ENCODE measurements around the gene CAPN11. TPM values are rescaled to one million over a fixed set of nuclear protein-coding genes. Genes with fewer than 3 reads are reported as not detected.

Gene CAPN11
- total RNA-seq, 2 donors from 2014 or later = 2.0 TPM; not detected in 1

- no peak for DNase-seq
- no peak overlapping the region for H3K27ac ChIP-seq
- H3K4me1 ChIP-seq = no peaks in the 10 kb centered on the region
- H3K9me3 ChIP-seq = no peaks in the 10 kb centered on the region
- H3K27me3 ChIP-seq = no peaks in the 10 kb centered on the region
- intact Hi-C loops (cut with DNase I) = no loop called here
- H3K36me3 ChIP-seq = no peaks in the 10 kb centered on the region
- no peak for TF ChIP-seq CTCF (IDR thresholded peaks at IDR 0.05)
- no peak overlapping the region for H3K4me3 ChIP-seq
- H3K9ac ChIP-seq (ENCODE audit: low read depth in 2 of 2, low read length in 2 of 2) = no peak overlapping the region
Observed at GRCh38 chr6:44185953-44186634, 27.5 kb downstream of the CAPN11 start.

DNA sequence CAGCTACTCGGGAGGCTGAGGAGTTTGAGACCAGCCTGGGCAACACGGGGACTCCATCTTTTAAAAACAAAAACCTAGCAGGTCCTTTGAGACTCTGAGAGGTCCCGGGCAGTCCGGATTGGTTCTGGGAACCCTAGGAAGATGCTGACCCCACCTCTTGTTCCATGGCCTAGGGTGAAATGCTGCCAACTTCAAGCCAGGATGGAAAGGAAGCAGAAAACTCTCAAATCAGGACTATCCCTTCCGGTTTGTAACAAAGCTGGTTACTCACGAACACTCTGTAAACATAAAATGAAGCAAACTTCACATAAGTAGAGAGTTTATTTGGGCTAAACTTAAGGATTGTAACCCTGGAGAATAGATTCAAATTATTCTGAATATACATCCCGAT lies 28.0 kb downstream of the CAPN11 start:
- Histone ChIP-seq H3K9ac (ENCODE audit: low read depth in 2 of 2, low read length in 2 of 2) (no peak overlapping the region), H3K4me3 (no peak overlapping the region), H3K9me3 (no peaks in the 10 kb centered on the region), H3K27me3 (no peaks in the 10 kb centered on the region), H3K36me3 (no peaks in the 10 kb centered on the region), H3K4me1 (no peaks in the 10 kb centered on the region), H3K27ac (no peak overlapping the region)
- TF ChIP-seq CTCF (IDR thresholded peaks at IDR 0.05) = no peak
- DNase-seq = no peak
- intact Hi-C loops (cut with DNase I) = no loop called here

- Histone ChIP-seq H3K9ac (ENCODE audit: low read depth in 2 of 2, low read length in 2 of 2) (no peak overlapping the region), H3K9me3 (no peaks in the 10 kb centered on the region), H3K27me3 (no peaks in the 10 kb centered on the region), H3K36me3 (no peaks in the 10 kb centered on the region), H3K27ac (no peak overlapping the region), H3K4me1 (no peaks in the 10 kb centered on the region), H3K4me3 (no peak overlapping the region)
- intact Hi-C loops (cut with DNase I) = no loop called here
- DNase-seq = no peak
- no peak for TF ChIP-seq CTCF (IDR thresholded peaks at IDR 0.05)
Observed at GRCh38 chr6:44188819-44189218, 30.2 kb downstream of the CAPN11 start.

DNA sequence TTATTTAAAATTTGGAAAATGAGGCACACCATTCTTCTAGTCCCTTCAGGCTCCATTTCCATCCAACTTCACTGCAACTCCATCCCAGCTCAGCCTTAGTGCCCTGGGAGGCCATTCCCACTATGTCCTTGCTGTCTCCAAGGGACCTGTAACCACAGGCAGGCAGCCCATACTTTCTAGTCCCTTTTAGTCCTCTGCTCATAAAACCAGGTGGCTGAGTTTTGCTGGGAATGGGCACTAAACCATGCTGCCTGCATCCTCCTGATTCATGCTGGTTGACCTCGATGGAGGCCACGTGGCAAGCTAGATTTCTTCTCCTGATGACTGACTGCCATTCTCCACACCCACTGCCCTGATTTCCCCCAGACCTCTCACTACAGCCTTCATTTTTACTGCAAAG lies 30.6 kb downstream of the CAPN11 start:
- TF ChIP-seq CTCF (IDR thresholded peaks at IDR 0.05) = no peak
- no peaks in the 10 kb centered on the region for H3K4me1 ChIP-seq
- H3K9ac ChIP-seq (ENCODE audit: low read depth in 2 of 2, low read length in 2 of 2) = no peak overlapping the region
- DNase-seq = no peak
- intact Hi-C loops (cut with DNase I) = no loop called here
- no peaks in the 10 kb centered on the region for H3K27me3 ChIP-seq
- no peak overlapping the region for H3K27ac ChIP-seq
- no peak overlapping the region for H3K4me3 ChIP-seq
- H3K36me3 ChIP-seq = no peaks in the 10 kb centered on the region
- H3K9me3 ChIP-seq = no peaks in the 10 kb centered on the region

GRCh38 chr6:44190715-44191114 lies 32.1 kb downstream of the CAPN11 start:
- Histone ChIP-seq H3K27ac (no peak overlapping the region), H3K9me3 (no peaks in the 10 kb centered on the region), H3K4me3 (no peak overlapping the region), H3K27me3 (no peaks in the 10 kb centered on the region), H3K4me1 (no peaks in the 10 kb centered on the region), H3K36me3 (no peaks in the 10 kb centered on the region), H3K9ac (ENCODE audit: low read depth in 2 of 2, low read length in 2 of 2) (no peak overlapping the region)
- DNase-seq = no peak
- intact Hi-C loops (cut with DNase I) = no loop called here
- no peak for TF ChIP-seq CTCF (IDR thresholded peaks at IDR 0.05)
